ENCODE results near the gene MOGAT2.
"Not testable (repeated sequence)": the region's sequence is repeated elsewhere in the genome, so short reads cannot be mapped to it uniquely, and the experiment has no call there.

Gene MOGAT2

GRCh38 chr11:75743159-75743558, 25.5 kb downstream of the MOGAT2 start:
- H3K4me3 ChIP-seq (ENCODE audit: low read depth, low read length); H3K9ac ChIP-seq (ENCODE audit: low read depth, low read length); H3K36me3 ChIP-seq (ENCODE audit: control insufficient read depth, insufficient read depth, low read length); H3K9me3 ChIP-seq (ENCODE audit: control insufficient read depth, insufficient read depth, low read length); H3K4me1 ChIP-seq (ENCODE audit: control insufficient read depth, insufficient read depth, low read length): not testable (repeated sequence)
- peaks cover 14% of the 10 kb centered on the region for H3K27me3 ChIP-seq (ENCODE audit: control insufficient read depth, insufficient read depth, low read length)

GRCh38 chr11:75743711-75744563, 26.3 kb downstream of the MOGAT2 start:
- no peaks in the 10 kb centered on the region for H3K4me1 ChIP-seq (ENCODE audit: control insufficient read depth, insufficient read depth, low read length)
- no peak overlapping the region for H3K9ac ChIP-seq (ENCODE audit: low read depth, low read length)
- H3K9me3 ChIP-seq (ENCODE audit: control insufficient read depth, insufficient read depth, low read length), result no peaks in the 10 kb centered on the region
- H3K27me3 ChIP-seq (ENCODE audit: control insufficient read depth, insufficient read depth, low read length), result peaks cover 14% of the 10 kb centered on the region
- no peaks in the 10 kb centered on the region for H3K36me3 ChIP-seq (ENCODE audit: control insufficient read depth, insufficient read depth, low read length)
- no peak overlapping the region for H3K4me3 ChIP-seq (ENCODE audit: low read depth, low read length)

- Histone ChIP-seq H3K4me3 (ENCODE audit: low read depth, low read length) (no peak overlapping the region), H3K27me3 (ENCODE audit: control insufficient read depth, insufficient read depth, low read length) (peaks cover 10% of the 10 kb centered on the region), H3K9me3 (ENCODE audit: control insufficient read depth, insufficient read depth, low read length) (no peaks in the 10 kb centered on the region), H3K36me3 (ENCODE audit: control insufficient read depth, insufficient read depth, low read length) (no peaks in the 10 kb centered on the region), H3K4me1 (ENCODE audit: control insufficient read depth, insufficient read depth, low read length) (no peaks in the 10 kb centered on the region), H3K9ac (ENCODE audit: low read depth, low read length) (no peak overlapping the region)
Observed at GRCh38 chr11:75745807-75746206, 28.2 kb downstream of the MOGAT2 start.

- H3K9ac ChIP-seq (ENCODE audit: low read depth, low read length); H3K4me1 ChIP-seq (ENCODE audit: control insufficient read depth, insufficient read depth, low read length); H3K9me3 ChIP-seq (ENCODE audit: control insufficient read depth, insufficient read depth, low read length); H3K36me3 ChIP-seq (ENCODE audit: control insufficient read depth, insufficient read depth, low read length); H3K4me3 ChIP-seq (ENCODE audit: low read depth, low read length): not testable (repeated sequence)
- peaks cover 10% of the 10 kb centered on the region for H3K27me3 ChIP-seq (ENCODE audit: control insufficient read depth, insufficient read depth, low read length)
Observed at GRCh38 chr11:75748729-75749273, 31.2 kb downstream of the MOGAT2 start.

- H3K9me3 ChIP-seq (ENCODE audit: control insufficient read depth, insufficient read depth, low read length); H3K4me1 ChIP-seq (ENCODE audit: control insufficient read depth, insufficient read depth, low read length): not testable (repeated sequence)
Observed at GRCh38 chr11:75754933-75755332, 37.3 kb downstream of the MOGAT2 start.

DNA sequence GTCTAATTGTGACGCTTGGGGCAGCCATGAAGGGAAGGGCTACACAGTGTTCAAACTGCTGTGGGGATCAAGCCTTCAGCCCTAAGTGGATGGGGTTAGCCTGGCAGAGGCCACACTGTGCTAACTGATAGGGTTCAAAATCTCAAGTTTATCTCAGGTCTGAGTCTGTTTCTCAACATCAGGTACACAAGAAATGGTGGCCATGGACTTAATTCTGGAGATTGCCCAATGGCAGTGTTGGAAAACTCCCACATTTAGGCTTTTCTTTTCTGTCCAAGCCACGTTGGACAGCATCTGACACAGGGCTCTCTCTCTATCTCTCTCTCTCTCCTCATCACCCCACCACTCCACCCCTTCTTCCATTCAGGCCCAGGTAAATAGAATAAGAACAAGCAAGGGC, 40.0 kb downstream of the MOGAT2 start:
- Histone ChIP-seq H3K36me3 (ENCODE audit: control insufficient read depth, insufficient read depth, low read length) (no peaks in the 10 kb centered on the region), H3K27me3 (ENCODE audit: control insufficient read depth, insufficient read depth, low read length) (no peaks in the 10 kb centered on the region), H3K4me3 (ENCODE audit: low read depth, low read length) (no peak overlapping the region), H3K9me3 (ENCODE audit: control insufficient read depth, insufficient read depth, low read length) (no peaks in the 10 kb centered on the region), H3K4me1 (ENCODE audit: control insufficient read depth, insufficient read depth, low read length) (no peaks in the 10 kb centered on the region), H3K9ac (ENCODE audit: low read depth, low read length) (no peak overlapping the region)

More at GRCh38 chr11:75754933-75755332, 37.3 kb downstream of the MOGAT2 start:
- H3K27me3 ChIP-seq (ENCODE audit: control insufficient read depth, insufficient read depth, low read length); H3K9ac ChIP-seq (ENCODE audit: low read depth, low read length); H3K4me3 ChIP-seq (ENCODE audit: low read depth, low read length); H3K36me3 ChIP-seq (ENCODE audit: control insufficient read depth, insufficient read depth, low read length): not testable (repeated sequence)

- H3K4me3 ChIP-seq (ENCODE audit: low read depth, low read length), result no peak overlapping the region
- no peak overlapping the region for H3K9ac ChIP-seq (ENCODE audit: low read depth, low read length)
- H3K4me1 ChIP-seq (ENCODE audit: control insufficient read depth, insufficient read depth, low read length), result peaks cover 2% of the 10 kb centered on the region
- H3K9me3 ChIP-seq (ENCODE audit: control insufficient read depth, insufficient read depth, low read length), result no peaks in the 10 kb centered on the region
- peaks cover 6% of the 10 kb centered on the region for H3K27me3 ChIP-seq (ENCODE audit: control insufficient read depth, insufficient read depth, low read length)
- H3K36me3 ChIP-seq (ENCODE audit: control insufficient read depth, insufficient read depth, low read length), result no peaks in the 10 kb centered on the region
Observed at GRCh38 chr11:75759832-75760231, 42.2 kb downstream of the MOGAT2 start.

- H3K9me3 ChIP-seq (ENCODE audit: control insufficient read depth, insufficient read depth, low read length), result no peaks in the 10 kb centered on the region
- H3K36me3 ChIP-seq (ENCODE audit: control insufficient read depth, insufficient read depth, low read length), result no peaks in the 10 kb centered on the region
- H3K4me3 ChIP-seq (ENCODE audit: low read depth, low read length), result no peak overlapping the region
- H3K27me3 ChIP-seq (ENCODE audit: control insufficient read depth, insufficient read depth, low read length), result peaks cover 6% of the 10 kb centered on the region
- H3K9ac ChIP-seq (ENCODE audit: low read depth, low read length), result no peak overlapping the region
- peaks cover 2% of the 10 kb centered on the region for H3K4me1 ChIP-seq (ENCODE audit: control insufficient read depth, insufficient read depth, low read length)
Observed at GRCh38 chr11:75760243-75760642, 42.6 kb downstream of the MOGAT2 start.

DNA sequence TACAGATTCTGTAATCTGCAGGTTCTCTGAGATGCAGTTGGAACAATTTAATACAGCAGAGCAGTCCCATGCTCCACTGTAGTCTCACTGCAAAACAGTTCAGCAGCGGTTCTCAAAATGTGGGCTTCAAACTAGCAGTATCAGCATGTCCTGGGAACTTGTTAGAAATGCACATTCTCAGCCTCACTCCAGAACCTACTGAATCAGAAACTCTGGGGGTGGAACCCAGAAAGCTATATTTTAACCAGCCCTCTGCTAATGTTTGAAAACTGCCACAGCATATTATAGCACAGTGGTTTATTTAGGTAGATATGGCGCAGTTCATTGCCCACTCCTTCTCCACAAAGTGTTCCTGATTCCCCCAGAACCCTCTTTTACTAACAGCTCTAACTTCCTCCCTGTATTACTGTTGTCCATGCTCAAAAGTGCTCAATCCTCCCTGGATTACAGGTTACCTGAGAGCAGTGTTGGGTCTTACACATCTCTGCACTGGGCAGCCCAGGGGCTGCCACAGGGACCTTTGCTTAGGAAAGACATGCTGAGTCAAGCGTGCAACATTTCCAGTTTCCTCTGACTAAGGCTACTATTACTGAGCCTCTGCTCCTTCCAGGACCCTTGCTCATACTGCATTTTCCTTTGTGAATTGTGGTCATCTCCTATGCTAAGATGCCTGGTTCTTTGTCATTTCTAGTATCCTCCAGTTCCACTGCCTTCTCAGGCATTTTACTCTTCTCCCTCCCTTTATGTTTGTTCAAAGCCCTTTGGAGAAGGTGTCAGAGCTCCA, 43.3 kb downstream of the MOGAT2 start:
- Histone ChIP-seq H3K9me3 (ENCODE audit: control insufficient read depth, insufficient read depth, low read length) (no peaks in the 10 kb centered on the region), H3K27me3 (ENCODE audit: control insufficient read depth, insufficient read depth, low read length) (peaks cover 7% of the 10 kb centered on the region), H3K36me3 (ENCODE audit: control insufficient read depth, insufficient read depth, low read length) (no peaks in the 10 kb centered on the region), H3K4me1 (ENCODE audit: control insufficient read depth, insufficient read depth, low read length) (peaks cover 2% of the 10 kb centered on the region), H3K4me3 (ENCODE audit: low read depth, low read length) (no peak overlapping the region), H3K9ac (ENCODE audit: low read depth, low read length) (no peak overlapping the region)

- H3K9me3 ChIP-seq (ENCODE audit: control insufficient read depth, insufficient read depth, low read length), result no peaks in the 10 kb centered on the region
- H3K36me3 ChIP-seq (ENCODE audit: control insufficient read depth, insufficient read depth, low read length), result no peaks in the 10 kb centered on the region
- H3K4me3 ChIP-seq (ENCODE audit: low read depth, low read length), result no peak overlapping the region
- H3K27me3 ChIP-seq (ENCODE audit: control insufficient read depth, insufficient read depth, low read length), result peaks cover 18% of the 10 kb centered on the region
- H3K4me1 ChIP-seq (ENCODE audit: control insufficient read depth, insufficient read depth, low read length), result peaks cover 2% of the 10 kb centered on the region
- H3K9ac ChIP-seq (ENCODE audit: low read depth, low read length), result no peak overlapping the region
Observed at GRCh38 chr11:75762158-75762557, 44.5 kb downstream of the MOGAT2 start.

GRCh38 chr11:75762885-75763284, 45.2 kb downstream of the MOGAT2 start:
- Histone ChIP-seq H3K9ac (ENCODE audit: low read depth, low read length) (no peak overlapping the region), H3K4me1 (ENCODE audit: control insufficient read depth, insufficient read depth, low read length) (peaks cover 2% of the 10 kb centered on the region), H3K9me3 (ENCODE audit: control insufficient read depth, insufficient read depth, low read length) (no peaks in the 10 kb centered on the region), H3K36me3 (ENCODE audit: control insufficient read depth, insufficient read depth, low read length) (no peaks in the 10 kb centered on the region), H3K27me3 (ENCODE audit: control insufficient read depth, insufficient read depth, low read length) (peaks cover 26% of the 10 kb centered on the region), H3K4me3 (ENCODE audit: low read depth, low read length) (no peak overlapping the region)

Data from iPS-15b (cell line).